Measurements from ENCODE around the gene HAUS7. TPM values are rescaled to one million over a fixed set of nuclear protein-coding genes. Genes with fewer than 3 reads are reported as not detected.

The HAUS7 gene
- total RNA-seq, 1 donor from 2014 or later, result 13.1 TPM

- no peaks in the 10 kb centered on the region for H3F3A ChIP-seq (ENCODE audit: low read depth)
- H4K20me1 ChIP-seq (ENCODE audit: low read depth), result no peaks in the 10 kb centered on the region
- Mint-ChIP-seq H3K27me3 (ENCODE audit: insufficient read depth, low read depth) (peaks cover 9% of the 10 kb centered on the region), H3K27ac (no peak overlapping the region), H3K4me3 (no peak overlapping the region), H3K36me3 (no peaks in the 10 kb centered on the region), H3K9me3 (peaks cover 30% of the 10 kb centered on the region), H3K4me1 (peaks cover 11% of the 10 kb centered on the region)
- no peak overlapping the region for H2AFZ ChIP-seq (replicated peaks)
- H3K9me3 ChIP-seq (ENCODE audit: low read depth), result no peaks in the 10 kb centered on the region
- no peak overlapping the region for H3K9ac ChIP-seq
- H3K4me3 ChIP-seq, result no peak overlapping the region
- no peaks in the 10 kb centered on the region for H3K79me2 ChIP-seq (ENCODE audit: low read depth)
- no peaks in the 10 kb centered on the region for H3K4me1 ChIP-seq
- H3K4me2 ChIP-seq, result no peak overlapping the region
- DNase-seq (ENCODE audit: low spot score), result no peak
- H3K36me3 ChIP-seq, result no peaks in the 10 kb centered on the region
- no peak for TF ChIP-seq EZH2 (IDR thresholded peaks at IDR 0.05)
- no peak for TF ChIP-seq EZH2phosphoT487 (IDR thresholded peaks at IDR 0.05)
- no peak for TF ChIP-seq CTCF (IDR thresholded peaks at IDR 0.05)
- peaks cover 23% of the 10 kb centered on the region for H3K27me3 ChIP-seq
- no peak overlapping the region for H3K27ac ChIP-seq
Measured at GRCh38 chrX:153409414-153410101, 60.8 kb downstream of the HAUS7 start.

- Histone ChIP-seq H3K4me2 (no peak overlapping the region), H3K27me3 (peaks cover 23% of the 10 kb centered on the region), H3K9ac (no peak overlapping the region), H4K20me1 (ENCODE audit: low read depth) (no peaks in the 10 kb centered on the region), H2AFZ (replicated peaks) (no peak overlapping the region), H3F3A (ENCODE audit: low read depth) (no peaks in the 10 kb centered on the region), H3K4me3 (no peak overlapping the region), H3K4me1 (no peaks in the 10 kb centered on the region), H3K27ac (no peak overlapping the region), H3K9me3 (ENCODE audit: low read depth) (no peaks in the 10 kb centered on the region), H3K36me3 (no peaks in the 10 kb centered on the region), H3K79me2 (ENCODE audit: low read depth) (no peaks in the 10 kb centered on the region)
- TF ChIP-seq CTCF (IDR thresholded peaks at IDR 0.05) (no peak), EZH2phosphoT487 (IDR thresholded peaks at IDR 0.05) (no peak), EZH2 (IDR thresholded peaks at IDR 0.05) (no peak)
- H3K9me3 Mint-ChIP-seq, result peaks cover 29% of the 10 kb centered on the region
- DNase-seq (ENCODE audit: low spot score), result no peak
- H3K36me3 Mint-ChIP-seq, result no peaks in the 10 kb centered on the region
- H3K4me1 Mint-ChIP-seq, result peaks cover 11% of the 10 kb centered on the region
- peaks cover 9% of the 10 kb centered on the region for H3K27me3 Mint-ChIP-seq (ENCODE audit: insufficient read depth, low read depth)
- no peak overlapping the region for H3K27ac Mint-ChIP-seq
- no peak overlapping the region for H3K4me3 Mint-ChIP-seq
Measured at GRCh38 chrX:153408871-153409351, 61.5 kb downstream of the HAUS7 start.

- Histone ChIP-seq H3K36me3 (no peaks in the 10 kb centered on the region), H3K9me3 (ENCODE audit: low read depth) (no peaks in the 10 kb centered on the region), H4K20me1 (ENCODE audit: low read depth) (no peaks in the 10 kb centered on the region), H3K79me2 (ENCODE audit: low read depth) (no peaks in the 10 kb centered on the region), H3K4me1 (no peaks in the 10 kb centered on the region), H3K4me2 (no peak overlapping the region), H3K9ac (no peak overlapping the region), H3F3A (ENCODE audit: low read depth) (no peaks in the 10 kb centered on the region), H3K27ac (no peak overlapping the region), H3K4me3 (no peak overlapping the region), H3K27me3 (peaks cover 23% of the 10 kb centered on the region), H2AFZ (replicated peaks) (no peak overlapping the region)
- Mint-ChIP-seq H3K4me1 (peaks cover 11% of the 10 kb centered on the region), H3K36me3 (no peaks in the 10 kb centered on the region), H3K27me3 (ENCODE audit: insufficient read depth, low read depth) (peaks cover 9% of the 10 kb centered on the region), H3K9me3 (peaks cover 27% of the 10 kb centered on the region), H3K27ac (no peak overlapping the region), H3K4me3 (no peak overlapping the region)
- TF ChIP-seq EZH2 (IDR thresholded peaks at IDR 0.05) (no peak), CTCF (IDR thresholded peaks at IDR 0.05) (no peak), EZH2phosphoT487 (IDR thresholded peaks at IDR 0.05) (no peak)
- DNase-seq (ENCODE audit: low spot score), result no peak
Measured at GRCh38 chrX:153408221-153408721, 62.1 kb downstream of the HAUS7 start.
